GM12801 (cell line): ENCODE results near the gene ARPC1B.

Source experiments
- TF ChIP-seq, protein P1 (sequence below): IDR thresholded peaks from one replicate; pipeline ENCODE4 v1.5.1; 2011; ENCODE audit warnings: control low read depth; ENCODE audit not compliant: insufficient read length; ENCODE audit errors: extremely low read depth

Gene ARPC1B

GRCh38 chr7:99396418-99397296 lies 22.1 kb downstream of the ARPC1B start:
- TF ChIP-seq, protein P1, sequence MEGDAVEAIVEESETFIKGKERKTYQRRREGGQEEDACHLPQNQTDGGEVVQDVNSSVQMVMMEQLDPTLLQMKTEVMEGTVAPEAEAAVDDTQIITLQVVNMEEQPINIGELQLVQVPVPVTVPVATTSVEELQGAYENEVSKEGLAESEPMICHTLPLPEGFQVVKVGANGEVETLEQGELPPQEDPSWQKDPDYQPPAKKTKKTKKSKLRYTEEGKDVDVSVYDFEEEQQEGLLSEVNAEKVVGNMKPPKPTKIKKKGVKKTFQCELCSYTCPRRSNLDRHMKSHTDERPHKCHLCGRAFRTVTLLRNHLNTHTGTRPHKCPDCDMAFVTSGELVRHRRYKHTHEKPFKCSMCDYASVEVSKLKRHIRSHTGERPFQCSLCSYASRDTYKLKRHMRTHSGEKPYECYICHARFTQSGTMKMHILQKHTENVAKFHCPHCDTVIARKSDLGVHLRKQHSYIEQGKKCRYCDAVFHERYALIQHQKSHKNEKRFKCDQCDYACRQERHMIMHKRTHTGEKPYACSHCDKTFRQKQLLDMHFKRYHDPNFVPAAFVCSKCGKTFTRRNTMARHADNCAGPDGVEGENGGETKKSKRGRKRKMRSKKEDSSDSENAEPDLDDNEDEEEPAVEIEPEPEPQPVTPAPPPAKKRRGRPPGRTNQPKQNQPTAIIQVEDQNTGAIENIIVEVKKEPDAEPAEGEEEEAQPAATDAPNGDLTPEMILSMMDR = no peak

GRCh38 chr7:99397297-99397983 lies 22.9 kb downstream of the ARPC1B start:
- TF ChIP-seq, protein P1 = no peak

DNA sequence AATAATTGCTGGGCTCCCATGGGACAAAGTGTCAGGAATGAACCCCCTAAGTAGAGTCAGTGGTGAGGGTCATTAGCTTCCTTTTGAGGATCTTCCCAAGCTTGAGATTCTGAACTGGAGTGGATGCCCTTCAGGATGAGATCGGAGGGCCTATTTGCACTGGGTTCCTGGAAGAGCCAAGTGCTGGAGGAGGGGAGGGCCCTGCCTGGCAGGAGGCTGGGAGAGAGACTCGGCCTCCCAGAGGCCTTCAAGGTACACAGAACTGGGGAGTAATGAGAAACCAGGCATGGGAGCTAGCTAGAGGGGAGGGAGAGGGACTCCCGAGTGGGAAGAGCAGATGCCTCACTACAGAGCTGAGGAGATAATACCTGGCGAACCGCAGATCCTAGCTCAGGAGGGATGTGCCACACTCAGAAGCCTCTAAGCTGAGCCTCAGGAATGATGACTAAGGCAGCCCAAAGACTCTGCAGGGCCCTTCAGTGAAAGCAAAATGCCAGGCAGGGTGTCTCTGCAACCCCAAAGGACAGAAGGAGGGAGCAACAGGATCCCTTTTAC lies 24.4 kb downstream of the ARPC1B start:
- TF ChIP-seq, protein P1 = no peak

DNA sequence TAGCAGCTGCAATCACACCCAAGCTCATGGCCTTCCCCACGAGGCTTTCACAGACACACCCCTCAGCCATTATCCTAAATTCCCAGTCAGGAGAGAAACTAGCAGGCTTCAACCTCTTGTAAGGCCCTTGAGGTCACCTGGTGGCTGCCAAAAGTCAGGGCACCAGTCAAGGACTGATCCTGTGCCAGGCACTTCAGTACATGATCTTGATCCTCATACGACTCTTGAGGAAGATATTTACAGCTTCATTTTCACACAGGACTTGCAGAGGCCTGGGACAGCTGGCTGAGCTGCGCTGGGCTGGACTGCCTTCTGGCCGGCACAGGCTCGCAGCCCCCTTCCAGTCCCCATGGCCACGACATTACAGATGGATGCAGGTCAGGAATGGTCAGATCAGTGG lies 25.1 kb downstream of the ARPC1B start:
- TF ChIP-seq, protein P1 = no peak

DNA sequence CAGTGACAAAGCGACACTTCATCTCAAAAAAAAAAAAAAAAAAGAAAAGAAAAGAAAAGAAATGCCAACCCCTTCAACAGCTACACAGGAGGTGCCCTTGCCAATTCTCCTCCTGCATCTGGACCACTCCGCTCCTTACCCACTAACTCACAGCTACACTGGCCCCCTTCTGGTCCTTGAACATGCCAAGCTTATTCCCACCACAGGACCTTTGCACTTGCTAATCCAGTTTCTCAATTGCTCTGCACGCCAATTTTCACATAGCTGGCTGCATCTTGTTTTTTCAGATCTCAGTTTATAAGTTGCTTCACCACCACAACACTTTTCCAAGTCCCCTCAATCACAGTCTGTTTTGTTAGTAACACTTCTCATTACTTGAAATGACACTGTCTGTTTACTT lies 28.3 kb downstream of the ARPC1B start:
- TF ChIP-seq, protein P1 = no peak

DNA sequence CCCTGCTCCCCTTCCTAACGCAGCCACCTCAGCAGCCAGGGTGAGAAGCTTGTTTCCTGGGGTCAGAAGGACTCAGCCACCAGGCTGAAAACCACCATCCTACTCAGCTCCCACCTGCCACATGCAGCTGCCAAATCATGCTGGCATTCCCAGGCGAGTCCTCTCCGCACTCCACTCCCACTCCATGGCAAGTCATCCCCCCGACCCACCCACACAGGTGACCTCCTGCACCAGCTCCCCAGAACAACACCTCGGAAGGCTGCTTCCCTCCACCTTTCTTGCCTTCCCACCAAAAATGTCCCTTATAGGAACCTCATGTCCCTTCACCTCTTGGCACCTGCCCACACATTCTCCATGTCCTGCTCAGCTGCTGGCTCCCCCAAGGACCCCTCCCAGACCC lies 29.2 kb downstream of the ARPC1B start:
- TF ChIP-seq, protein P1 = no peak

DNA sequence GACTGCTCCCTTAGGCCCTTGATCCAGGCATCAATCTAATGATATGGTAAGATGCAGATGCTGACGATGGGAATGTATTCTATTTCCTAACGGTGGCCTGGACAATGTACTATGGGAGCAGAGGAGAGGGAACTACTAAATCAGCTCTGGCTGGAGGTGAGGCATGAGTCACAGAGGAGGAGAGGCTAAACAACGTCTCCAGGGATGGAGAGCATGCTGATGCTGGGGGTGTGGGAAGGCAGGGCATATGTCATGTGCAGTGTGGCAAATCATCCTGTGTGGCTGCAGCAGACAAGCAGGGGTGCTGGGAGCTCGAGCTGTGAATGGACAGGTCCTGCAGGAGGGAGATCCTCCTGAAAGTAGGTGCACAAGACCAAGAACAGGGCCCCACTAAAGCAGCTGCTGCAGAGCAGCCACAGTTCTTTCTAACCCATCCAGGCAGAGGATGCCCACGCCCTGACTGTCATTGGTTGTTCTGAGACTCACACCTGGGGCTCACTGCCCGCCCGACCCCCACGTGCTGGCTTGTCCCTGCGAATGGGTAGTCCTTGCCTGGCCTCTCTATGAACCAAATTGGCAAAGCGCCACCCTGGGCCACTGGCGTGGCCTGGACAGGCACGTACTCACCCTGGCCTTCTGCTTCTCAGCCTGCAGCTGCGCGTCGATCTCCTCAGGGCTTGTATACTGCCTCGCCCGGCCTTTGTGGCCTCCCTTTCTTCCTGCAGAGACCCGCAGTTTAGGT lies 29.9 kb downstream of the ARPC1B start:
- TF ChIP-seq, protein P1 = no peak
